Progenitor cell of endocrine pancreas (in vitro differentiated cells): ENCODE data around the gene IDI2. TPM values are rescaled to one million over a fixed set of nuclear protein-coding genes. Genes with fewer than 3 reads are reported as not detected.
"Not testable (repeated sequence)": the region's sequence is repeated elsewhere in the genome, so short reads cannot be mapped to it uniquely, and the experiment has no call there.

Experiments
- DNase-seq: peaks from one replicate; pipeline ENCODE4 v3.0.0; 2021; ENCODE audit warnings: low spot score; ENCODE audit not compliant: unreplicated experiment
- H3K27ac Mint-ChIP-seq: 2 replicates; pipeline ENCODE4 v1.8.0; 2021; ENCODE audit warnings: mild to moderate bottlenecking, moderate library complexity, mixed read lengths
- H3K27me3 Mint-ChIP-seq: 2 replicates; pipeline ENCODE4 v1.8.0; 2021; ENCODE audit warnings: mixed read lengths
- H3K36me3 Mint-ChIP-seq: 2 replicates; pipeline ENCODE4 v1.8.0; 2022; ENCODE audit warnings: mixed read lengths; ENCODE audit not compliant: insufficient read depth
- H3K4me1 Mint-ChIP-seq: 2 replicates; pipeline ENCODE4 v1.8.0; 2021; ENCODE audit warnings: low read depth, mixed read lengths
- H3K4me3 Mint-ChIP-seq: 2 replicates; pipeline ENCODE4 v1.8.0; 2021; ENCODE audit warnings: low read depth, mild to moderate bottlenecking, moderate library complexity, mixed read lengths
- H3K9me3 Mint-ChIP-seq: 2 replicates; pipeline ENCODE4 v1.8.0; 2021; ENCODE audit warnings: low read depth, mixed read lengths
- CTCF ChIP-seq: fragments of 200-600 bp; sonication (generic); IDR thresholded peaks from one replicate; pipeline ENCODE4 v1.5.0; 2021; ENCODE audit warnings: antibody characterized with exemption, mild to moderate bottlenecking; ENCODE audit not compliant: unreplicated experiment
- total RNA-seq: library from RNA; stranded (reverse); gene quantifications from 2 replicates; pipeline ENCODE4 v1.2.1, GENCODE V29; 2021

Gene IDI2
- total RNA-seq, 1 donor from 2014 or later = not detected

GRCh38 chr10:1044964-1045363, 19.3 kb upstream of the IDI2 start:
- Mint-ChIP-seq H3K27ac (peak overlapping the region; percentile 89), H3K4me3 (peak overlapping the region; percentile 40), H3K9me3 (no peaks in the 10 kb centered on the region), H3K27me3 (no peaks in the 10 kb centered on the region), H3K36me3 (peaks cover 20% of the 10 kb centered on the region), H3K4me1 (peaks cover 24% of the 10 kb centered on the region)
- DNase-seq = no peak
- no peak for TF ChIP-seq CTCF

- Mint-ChIP-seq H3K27ac (no peak overlapping the region), H3K4me3 (no peak overlapping the region), H3K36me3 (peaks cover 20% of the 10 kb centered on the region), H3K4me1 (peaks cover 24% of the 10 kb centered on the region), H3K27me3 (no peaks in the 10 kb centered on the region), H3K9me3 (no peaks in the 10 kb centered on the region)
- no peak for DNase-seq
- no peak for TF ChIP-seq CTCF
These were observed 18.5 kb upstream of the IDI2 start for GRCh38 chr10:1044146-1044545.

GRCh38 chr10:1043532-1043995, 17.9 kb upstream of the IDI2 start:
- Mint-ChIP-seq H3K27ac (peak overlapping the region; percentile 27), H3K4me1 (peaks cover 24% of the 10 kb centered on the region), H3K27me3 (no peaks in the 10 kb centered on the region), H3K36me3 (peaks cover 20% of the 10 kb centered on the region), H3K4me3 (no peak overlapping the region), H3K9me3 (no peaks in the 10 kb centered on the region)
- TF ChIP-seq CTCF = no peak
- DNase-seq = no peak

- Mint-ChIP-seq H3K27ac (no peak overlapping the region), H3K4me3 (no peak overlapping the region), H3K36me3 (peaks cover 26% of the 10 kb centered on the region), H3K27me3 (no peaks in the 10 kb centered on the region), H3K4me1 (peaks cover 17% of the 10 kb centered on the region), H3K9me3 (no peaks in the 10 kb centered on the region)
- DNase-seq = no peak
- no peak for TF ChIP-seq CTCF
These were observed 15.9 kb upstream of the IDI2 start for GRCh38 chr10:1041514-1041913.

GRCh38 chr10:1040133-1040532, 14.5 kb upstream of the IDI2 start:
- Mint-ChIP-seq H3K27ac (peak overlapping the region; percentile 90), H3K4me3 (no peak overlapping the region), H3K9me3 (no peaks in the 10 kb centered on the region), H3K4me1 (peaks cover 9% of the 10 kb centered on the region), H3K36me3 (peaks cover 25% of the 10 kb centered on the region), H3K27me3 (no peaks in the 10 kb centered on the region)
- DNase-seq = no peak
- TF ChIP-seq CTCF = no peak

- H3K27me3 Mint-ChIP-seq, H3K27ac Mint-ChIP-seq, H3K4me1 Mint-ChIP-seq, DNase-seq, H3K9me3 Mint-ChIP-seq, H3K4me3 Mint-ChIP-seq: not testable (repeated sequence)
- H3K36me3 Mint-ChIP-seq = peaks cover 17% of the 10 kb centered on the region
These were observed 13.1 kb upstream of the IDI2 start for GRCh38 chr10:1038769-1039168.
